Measurements from ENCODE around the gene UCN3. TPM values are rescaled to one million over a fixed set of nuclear protein-coding genes. Genes with fewer than 3 reads are reported as not detected.

UCN3 gene, protein sequence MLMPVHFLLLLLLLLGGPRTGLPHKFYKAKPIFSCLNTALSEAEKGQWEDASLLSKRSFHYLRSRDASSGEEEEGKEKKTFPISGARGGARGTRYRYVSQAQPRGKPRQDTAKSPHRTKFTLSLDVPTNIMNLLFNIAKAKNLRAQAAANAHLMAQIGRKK
- total RNA-seq, result not detected in 2 replicates

GRCh38 chr10:5364890-5365338 lies at the start of gene UCN3:
Gene UCN3 (plus strand): TSS chr10:5364966. CDS start chr10:5373721, 8,755 bp downstream.
- intact Hi-C loops (cut with micrococcal nuclease), result no loop called here

DNA sequence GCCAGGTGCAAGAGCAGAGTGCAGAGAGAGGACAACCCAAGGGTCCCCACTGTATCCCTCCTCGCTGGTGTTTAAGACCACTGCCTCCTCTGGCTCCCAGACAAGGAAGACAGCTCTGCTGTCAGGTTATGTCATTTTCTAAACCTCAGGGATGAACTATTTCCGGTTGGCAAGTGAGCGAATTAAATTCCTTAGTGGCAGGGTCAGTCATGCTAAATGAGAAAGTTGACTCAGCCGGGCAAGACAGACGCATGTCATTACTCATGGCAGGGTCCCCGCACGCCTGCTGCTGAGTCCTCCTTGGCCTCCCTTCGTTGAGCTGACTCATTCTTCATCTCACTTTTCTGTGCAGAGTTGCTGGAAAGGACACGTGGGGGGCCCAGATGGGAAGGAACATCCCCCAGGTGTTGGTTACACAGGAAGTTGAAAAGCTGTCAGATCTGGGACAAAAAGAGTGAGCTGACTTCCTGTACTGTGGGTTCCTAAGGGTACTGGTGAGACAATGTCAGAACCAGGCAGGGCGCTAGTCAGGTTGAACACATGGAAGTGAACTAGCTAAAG lies 47.1 kb upstream of the UCN3 start:
- intact Hi-C loops (cut with micrococcal nuclease), result loop anchor here (2.0 kb wide), 1 partner anchor 21 kb away; no protein-coding TSS in a partner anchor

DNA sequence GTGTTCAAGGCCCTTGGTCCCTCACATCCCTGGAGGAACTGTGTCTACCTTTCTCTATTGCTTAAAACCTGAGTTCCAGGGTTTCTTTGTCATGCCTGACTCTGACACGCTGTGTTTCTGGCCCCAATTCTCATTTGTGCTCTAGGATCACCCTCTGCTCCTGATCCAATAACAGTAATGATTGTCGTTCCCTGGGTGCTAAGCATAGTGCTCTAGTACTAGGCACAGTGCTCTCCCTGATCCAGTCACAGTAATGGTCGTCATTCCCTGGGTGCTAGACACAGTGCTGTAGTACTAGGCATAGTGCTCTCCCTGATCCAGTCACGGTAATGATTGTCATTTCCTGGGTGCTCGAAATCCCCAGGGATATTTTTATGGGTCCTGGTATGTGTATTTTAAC lies 46.6 kb upstream of the UCN3 start:
- intact Hi-C loops (cut with micrococcal nuclease), result loop anchor here (2.0 kb wide), 1 partner anchor 21 kb away; no protein-coding TSS in a partner anchor

DNA sequence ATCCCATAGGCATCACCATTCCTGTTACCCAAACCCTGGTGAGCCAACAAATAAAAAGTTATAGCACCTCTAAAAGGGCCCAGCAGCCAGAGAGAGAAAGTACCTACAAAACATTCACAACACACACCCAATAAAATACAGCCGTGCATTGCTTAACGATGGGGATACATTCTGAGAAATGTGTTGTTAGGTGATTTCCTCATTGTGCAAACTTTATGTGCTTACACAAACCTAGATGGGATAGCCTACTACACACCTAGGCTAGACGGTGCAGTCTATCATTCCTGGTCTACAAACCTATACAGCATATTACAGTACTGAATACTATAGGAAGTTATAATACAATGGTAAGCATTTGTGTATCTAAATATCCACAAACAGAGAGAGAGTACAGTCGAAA lies 44.9 kb upstream of the UCN3 start:
- intact Hi-C loops (cut with micrococcal nuclease), result loop anchor here (2.0 kb wide), 1 partner anchor 23 kb away; no protein-coding TSS in a partner anchor

DNA sequence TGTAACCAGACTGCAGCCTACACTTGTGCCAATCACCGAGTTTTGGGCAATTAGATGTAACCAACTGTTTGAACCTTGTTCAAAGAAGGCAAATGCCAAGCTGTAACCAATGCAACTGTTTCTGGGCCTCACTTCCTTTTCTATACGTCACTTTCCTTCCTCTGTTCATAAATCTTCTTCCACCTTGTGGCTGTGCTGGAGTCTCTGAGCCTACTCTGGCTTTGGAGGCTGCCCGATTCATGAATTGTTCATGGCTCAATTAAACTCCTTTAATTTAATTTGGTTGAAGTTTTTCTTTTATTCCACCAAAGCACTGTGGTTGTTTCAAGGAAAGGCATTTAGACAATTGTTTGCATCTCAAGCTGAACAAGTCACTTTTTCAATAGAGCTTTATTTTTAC lies 43.5 kb upstream of the UCN3 start:
- intact Hi-C loops (cut with micrococcal nuclease), result no loop called here

GRCh38 chr10:5323446-5323845 lies 41.3 kb upstream of the UCN3 start:
- intact Hi-C loops (cut with micrococcal nuclease), result no loop called here

DNA sequence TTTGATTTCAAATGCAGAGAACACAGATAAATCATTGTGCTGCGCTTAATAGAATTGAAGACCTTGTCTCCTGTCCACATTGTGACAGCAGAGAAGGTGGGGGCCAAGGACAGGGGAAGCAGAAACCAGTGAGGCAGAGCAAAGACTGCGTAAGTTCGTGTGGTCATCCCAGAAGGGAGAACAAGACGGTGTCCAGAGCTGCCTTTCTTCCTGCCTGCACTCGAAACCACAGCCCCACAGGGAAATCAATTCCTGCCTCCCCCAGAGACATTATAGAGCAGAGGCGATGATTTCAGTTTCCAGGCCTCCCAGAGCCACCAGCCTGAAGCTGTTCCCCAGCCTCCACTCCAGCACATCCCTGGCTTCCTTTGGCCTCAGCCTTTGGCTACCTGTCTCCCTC lies 39.7 kb upstream of the UCN3 start:
- intact Hi-C loops (cut with micrococcal nuclease), result no loop called here

DNA sequence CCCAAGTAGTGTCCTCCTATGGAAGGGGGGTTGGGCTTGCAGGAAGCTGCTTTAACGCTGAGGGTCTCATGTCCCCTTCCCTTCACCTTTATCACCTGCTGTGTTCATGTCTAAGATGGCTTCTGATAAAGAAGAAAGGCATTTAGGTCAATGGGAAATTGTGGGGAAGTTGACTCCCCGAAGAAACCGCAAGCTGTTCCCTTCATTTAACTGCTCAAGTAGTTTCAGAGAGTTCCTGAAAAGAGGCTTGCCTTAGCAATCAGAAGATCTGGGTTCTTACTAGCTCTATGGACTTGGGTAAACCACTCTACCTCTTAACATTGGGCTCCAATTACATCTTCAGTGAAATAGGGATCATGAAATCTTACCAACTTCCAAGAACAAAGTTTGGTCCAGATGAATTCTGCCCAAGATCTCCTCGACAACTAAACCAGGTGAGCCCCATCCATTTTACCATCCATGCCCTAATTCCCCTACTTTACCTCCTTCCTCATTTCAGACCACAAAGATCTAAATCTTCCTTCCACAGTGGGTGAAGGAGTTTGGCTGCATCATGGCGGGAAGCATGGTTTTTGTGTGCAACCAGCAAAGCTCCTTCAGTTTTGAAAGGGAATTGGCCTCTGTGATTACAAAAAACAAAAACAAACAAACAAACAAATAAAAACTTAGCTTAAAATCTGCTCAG lies 30.4 kb upstream of the UCN3 start:
- intact Hi-C loops (cut with micrococcal nuclease), result no loop called here

GRCh38 chr10:5338010-5338409 lies 26.8 kb upstream of the UCN3 start:
- intact Hi-C loops (cut with micrococcal nuclease), result no loop called here

DNA sequence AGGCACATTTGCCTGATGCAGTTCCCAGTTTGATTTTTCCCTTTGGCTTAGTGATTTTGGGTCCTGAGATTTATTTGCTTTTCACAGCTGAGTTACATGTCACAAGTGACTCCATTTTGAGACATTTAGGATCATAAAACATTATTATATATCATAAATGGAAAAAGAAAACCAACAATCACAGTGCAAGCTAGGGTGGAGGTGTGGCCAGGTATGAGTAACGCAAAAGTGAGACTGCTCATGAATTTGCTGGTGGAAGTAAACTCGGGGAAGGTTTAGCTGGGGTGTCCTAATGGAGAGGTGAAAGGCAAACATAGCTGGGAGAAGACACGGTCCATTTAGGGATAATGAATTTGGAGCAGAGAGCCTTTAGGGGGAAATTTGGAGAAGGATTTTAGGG lies 21.7 kb upstream of the UCN3 start:
- intact Hi-C loops (cut with micrococcal nuclease), result no loop called here

- intact Hi-C loops (cut with micrococcal nuclease), result no loop called here
Measured at GRCh38 chr10:5343561-5343960, 21.2 kb upstream of the UCN3 start.

GRCh38 chr10:5343979-5344378 lies 20.8 kb upstream of the UCN3 start:
- intact Hi-C loops (cut with micrococcal nuclease), result no loop called here

- intact Hi-C loops (cut with micrococcal nuclease), result no loop called here
Measured at GRCh38 chr10:5344746-5345145, 20.0 kb upstream of the UCN3 start.

- intact Hi-C loops (cut with micrococcal nuclease), result no loop called here
Measured at GRCh38 chr10:5346881-5347280, 17.9 kb upstream of the UCN3 start.

GRCh38 chr10:5349362-5349761 lies 15.4 kb upstream of the UCN3 start:
- intact Hi-C loops (cut with micrococcal nuclease), result no loop called here

GRCh38 chr10:5354068-5354467 lies 10.7 kb upstream of the UCN3 start:
- intact Hi-C loops (cut with micrococcal nuclease), result no loop called here

- intact Hi-C loops (cut with micrococcal nuclease), result no loop called here
Measured at GRCh38 chr10:5355594-5356301, 9.0 kb upstream of the UCN3 start.

GRCh38 chr10:5356302-5356763 lies 8.4 kb upstream of the UCN3 start:
- intact Hi-C loops (cut with micrococcal nuclease), result no loop called here

- intact Hi-C loops (cut with micrococcal nuclease), result no loop called here
Measured at GRCh38 chr10:5360318-5360915, 4.3 kb upstream of the UCN3 start.

DNA sequence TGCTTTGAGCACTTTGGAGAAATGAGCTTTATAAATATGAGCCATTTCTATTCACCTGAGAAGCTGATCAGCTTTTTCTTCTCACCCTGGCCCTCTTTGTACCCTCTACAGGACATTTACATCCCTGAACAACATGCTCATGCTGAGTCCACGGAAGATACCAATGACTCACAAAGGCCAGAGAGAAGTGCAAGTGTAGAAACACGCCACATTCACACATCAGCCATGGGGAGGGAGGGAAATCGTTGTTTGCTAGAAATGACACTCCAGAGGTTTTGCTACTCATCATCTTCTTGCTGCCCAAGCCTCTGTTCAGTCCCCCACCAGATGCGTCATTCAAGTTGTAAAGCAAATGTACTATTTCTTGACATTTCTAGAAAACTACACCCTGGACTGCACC lies 2.8 kb upstream of the UCN3 start:
- intact Hi-C loops (cut with micrococcal nuclease), result no loop called here

DNA sequence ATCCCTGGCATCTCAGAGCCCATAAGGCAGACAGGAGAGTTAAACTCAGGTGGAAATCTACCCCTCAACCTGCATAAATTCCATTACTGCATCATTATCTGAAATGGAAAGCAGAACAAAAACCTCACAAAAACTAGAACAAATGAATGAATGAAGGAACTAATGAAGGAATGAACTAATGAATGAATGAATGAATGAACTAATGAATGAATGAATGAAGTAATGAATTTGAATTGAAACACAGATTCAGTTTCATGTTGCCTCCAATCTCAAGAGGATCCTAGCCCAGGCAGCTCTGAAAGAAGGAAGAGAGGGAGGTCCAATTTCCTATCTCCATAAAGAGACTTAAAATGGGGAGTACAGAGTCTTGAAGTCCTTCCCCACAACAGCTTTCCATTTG lies 1.9 kb upstream of the UCN3 start:
- intact Hi-C loops (cut with micrococcal nuclease), result no loop called here

GRCh38 chr10:5364374-5364773 lies 392 bp upstream of the UCN3 start:
- intact Hi-C loops (cut with micrococcal nuclease), result no loop called here
